SK-N-MC (cell line): ENCODE data around the gene TACC3.

Source experiments
- FOXP2 ChIP-seq: optimal IDR thresholded peaks from 2 replicates; pipeline ENCODE3; 2011; ENCODE audit warnings: mild to moderate bottlenecking, moderate library complexity; ENCODE audit not compliant: insufficient read depth; ENCODE audit errors: extremely low read length, control extremely low read depth
- POLR2AphosphoS5 ChIP-seq: IDR thresholded peaks from 2 replicates; pipeline ENCODE4 v1.6.1; 2012; ENCODE audit warnings: mild to moderate bottlenecking, low read depth, low read length, borderline replicate concordance

DNA sequence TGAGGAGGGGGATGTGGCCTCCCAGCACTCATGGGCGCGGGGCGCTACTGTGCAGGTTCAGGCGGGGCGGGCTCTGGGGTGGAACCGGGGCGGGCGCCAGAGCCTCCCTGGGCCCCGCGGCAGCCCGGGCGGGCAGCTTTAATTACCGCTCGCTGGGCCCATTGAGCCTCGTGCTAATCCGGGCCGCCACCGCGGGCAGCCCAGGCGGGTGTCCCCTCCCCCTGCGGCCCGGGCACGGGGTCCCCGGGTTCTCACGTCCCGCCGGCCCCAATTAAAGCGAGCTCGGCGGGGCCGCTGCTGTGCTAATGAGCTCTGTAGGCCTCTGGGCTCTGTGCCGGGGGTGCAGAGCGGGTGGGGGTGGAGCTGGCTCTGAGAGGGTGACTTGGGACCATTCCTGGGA, 48.9 kb downstream of the TACC3 start:
- no peak for TF ChIP-seq POLR2AphosphoS5
- no peak for TF ChIP-seq FOXP2
